GM18907 (cell line): ENCODE data around the gene CAPN2.
A peak's percentile ranks its signal among the peaks of the same experiment; 100 is the strongest.
"Not testable (repeated sequence)": the region's sequence is repeated elsewhere in the genome, so short reads cannot be mapped to it uniquely, and the experiment has no call there.

Experiments used
- ATAC-seq: cut with Tn5 transposase; IDR thresholded peaks from one replicate; pipeline ENCODE4 v1.9.1; 2021; ENCODE audit warnings: mild to moderate bottlenecking, moderate library complexity; ENCODE audit not compliant: unreplicated experiment

CAPN2 gene

DNA sequence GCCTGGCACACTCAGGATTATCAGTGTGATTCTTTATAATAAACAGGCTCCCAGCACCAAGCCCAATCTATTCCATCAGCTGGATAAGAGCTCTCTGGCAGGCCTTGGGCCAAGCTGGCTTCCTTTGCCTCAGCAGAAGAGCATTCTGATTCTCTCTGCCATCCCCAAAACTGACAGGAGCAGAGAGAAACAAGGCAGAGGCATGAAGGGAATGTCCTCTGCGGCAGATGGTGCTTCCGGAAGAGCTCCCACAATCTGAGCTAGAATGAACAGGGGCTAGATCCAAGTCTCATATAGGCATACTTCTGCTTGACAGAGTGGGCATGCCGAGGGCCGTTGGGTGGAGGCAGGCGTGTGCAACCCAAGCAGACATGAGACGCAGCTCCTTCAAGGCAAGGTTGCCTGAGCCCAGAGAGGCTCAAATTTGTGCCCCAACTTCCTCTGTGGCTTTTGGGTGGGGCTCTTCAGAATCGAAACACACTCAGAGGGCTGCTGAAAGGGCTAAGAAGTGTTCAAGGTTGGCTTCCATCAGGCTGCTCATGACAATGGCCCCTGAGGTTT lies 4.0 kb downstream of the CAPN2 start:
- ATAC-seq = peak; percentile 61

DNA sequence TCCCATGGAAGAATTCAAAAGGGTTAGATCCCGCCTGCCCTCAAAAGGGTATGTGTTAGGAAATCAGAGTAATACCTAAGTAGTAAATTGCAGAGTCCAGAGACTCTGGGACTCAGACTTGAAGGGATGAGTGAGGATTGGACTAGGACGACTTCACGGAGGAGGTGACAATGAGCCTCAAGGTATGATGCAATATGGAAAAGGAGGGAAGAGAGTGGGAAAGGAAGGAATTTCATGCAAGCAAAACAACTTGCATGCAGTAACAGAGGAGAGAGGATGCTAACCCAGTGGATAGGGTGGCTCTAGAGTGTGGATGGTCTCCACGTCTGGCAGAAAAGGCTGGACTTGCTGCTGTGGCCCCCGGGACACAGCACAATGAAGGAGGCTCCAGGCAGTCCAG lies 4.8 kb downstream of the CAPN2 start:
- ATAC-seq = no peak

DNA sequence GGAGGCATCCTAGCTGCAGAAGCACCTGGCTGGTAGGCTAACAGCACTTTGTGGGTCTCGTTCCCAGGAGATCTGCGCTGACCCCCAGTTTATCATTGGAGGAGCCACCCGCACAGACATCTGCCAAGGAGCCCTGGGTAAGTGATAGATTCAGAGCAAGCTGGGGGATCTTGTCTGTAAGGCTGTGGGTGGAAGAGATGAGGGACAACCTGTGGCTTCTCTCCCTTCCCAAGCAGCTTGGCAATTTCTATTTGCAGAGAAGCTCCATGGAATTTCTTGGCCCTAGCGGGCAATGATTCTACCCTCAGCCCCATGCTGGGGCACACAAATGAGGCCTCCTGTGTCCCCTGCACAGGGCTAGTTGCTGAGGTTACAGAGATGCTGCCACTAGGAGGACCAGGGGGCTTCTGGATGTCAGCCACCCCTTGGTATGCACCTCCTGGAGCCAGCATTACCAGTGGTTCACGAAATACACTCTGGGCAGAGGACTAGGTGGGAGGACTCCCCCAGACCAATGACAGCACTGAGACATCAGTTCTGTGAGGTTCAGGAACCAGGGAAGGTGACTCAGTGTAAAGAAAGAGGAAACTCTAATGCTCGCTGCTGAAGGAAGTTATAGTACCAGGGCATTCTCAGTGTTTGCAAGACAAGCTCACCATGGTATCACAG lies 5.5 kb downstream of the CAPN2 start:
- no peak for ATAC-seq

DNA sequence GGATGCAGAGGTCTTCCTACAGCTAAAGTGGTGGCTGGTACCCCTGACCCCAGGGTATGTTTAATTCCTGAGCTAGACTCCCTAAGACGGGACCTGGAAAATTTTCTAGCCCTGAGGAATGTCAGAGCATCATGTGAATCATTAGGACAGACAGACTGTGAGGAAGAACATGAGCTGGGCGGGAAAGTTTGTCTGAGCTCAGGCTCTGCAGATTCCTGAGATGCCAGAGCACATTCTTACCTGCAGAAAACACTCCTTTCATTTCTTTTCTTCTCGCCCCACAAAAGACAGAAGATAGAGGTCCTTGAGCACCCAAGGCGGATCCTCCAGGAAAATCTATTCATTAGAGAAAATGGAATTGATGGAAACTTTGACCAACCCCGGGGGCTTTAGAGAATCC lies 6.5 kb downstream of the CAPN2 start:
- no peak for ATAC-seq

DNA sequence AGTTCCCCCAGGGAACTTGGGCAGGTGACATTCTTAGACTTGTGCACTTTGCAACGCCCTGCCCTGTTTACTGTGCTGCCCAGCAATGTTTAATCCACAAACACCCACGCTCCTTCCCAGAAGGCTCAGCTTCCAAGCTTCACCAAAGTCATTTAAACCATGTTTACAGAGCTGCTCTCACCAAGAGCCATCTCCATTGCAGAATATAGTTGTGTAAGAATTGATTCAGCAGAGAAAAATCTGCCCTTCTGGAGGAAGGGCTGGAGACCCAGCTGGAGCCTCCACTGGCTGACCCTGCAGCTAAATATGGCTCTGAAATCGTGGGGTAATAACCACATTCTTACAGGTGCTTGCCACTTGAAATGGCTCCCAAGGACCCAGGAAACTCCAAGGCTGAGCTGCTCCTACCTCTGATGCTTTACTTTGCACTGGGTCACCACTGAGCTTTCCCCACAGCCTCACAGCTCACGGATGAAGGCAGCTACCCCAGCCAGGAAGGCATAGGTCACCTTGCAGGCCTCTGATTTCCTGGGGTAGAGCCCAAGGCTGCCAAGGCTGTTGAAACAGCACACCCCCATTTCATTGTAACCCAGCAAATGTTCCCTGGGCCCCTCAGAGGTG lies 8.7 kb downstream of the CAPN2 start:
- no peak for ATAC-seq

DNA sequence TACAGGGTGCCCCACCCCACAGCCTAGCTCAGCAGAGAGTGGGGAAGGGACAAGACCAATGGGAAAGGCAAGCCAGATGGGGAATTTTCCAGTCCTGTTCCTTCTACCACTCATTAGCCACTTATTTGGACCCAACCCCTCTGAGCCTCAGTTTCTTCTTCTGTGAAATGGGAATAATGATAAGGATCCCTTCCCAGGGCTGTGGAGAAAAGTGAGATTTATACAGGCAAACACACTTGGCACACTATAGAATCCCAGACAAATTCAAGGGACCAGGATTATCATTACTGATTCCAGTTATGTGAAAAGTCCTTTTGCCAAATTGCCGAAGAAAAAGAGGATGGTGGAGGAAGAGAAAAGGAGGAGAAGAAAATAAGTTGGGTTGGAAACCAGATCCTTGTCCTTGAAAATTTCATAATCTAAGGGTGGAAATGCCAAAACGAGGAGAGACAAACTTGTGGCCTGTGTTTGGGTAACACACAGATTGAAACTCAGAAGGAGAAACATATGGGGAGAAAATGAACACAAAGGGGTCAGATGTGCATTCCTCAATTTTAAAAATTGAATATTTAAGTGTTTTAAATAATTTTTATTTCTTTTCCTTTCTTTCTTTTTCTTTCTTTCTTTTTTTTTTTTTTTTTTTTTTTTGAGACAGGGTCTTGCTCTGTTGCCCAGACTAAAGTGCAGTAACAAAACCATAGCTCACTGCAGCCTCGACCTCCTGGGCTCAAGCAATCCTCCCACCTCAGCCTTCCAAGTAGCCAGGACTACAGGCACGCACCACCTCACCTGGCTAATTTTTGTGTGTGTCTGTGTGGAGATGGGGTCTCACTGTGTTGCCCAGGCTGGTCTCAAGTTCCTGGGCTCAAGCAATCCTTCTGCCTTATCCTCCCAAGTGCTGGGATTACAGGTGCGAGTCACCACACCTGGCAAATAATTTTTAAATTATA lies 9.6 kb downstream of the CAPN2 start:
- no peak for ATAC-seq

DNA sequence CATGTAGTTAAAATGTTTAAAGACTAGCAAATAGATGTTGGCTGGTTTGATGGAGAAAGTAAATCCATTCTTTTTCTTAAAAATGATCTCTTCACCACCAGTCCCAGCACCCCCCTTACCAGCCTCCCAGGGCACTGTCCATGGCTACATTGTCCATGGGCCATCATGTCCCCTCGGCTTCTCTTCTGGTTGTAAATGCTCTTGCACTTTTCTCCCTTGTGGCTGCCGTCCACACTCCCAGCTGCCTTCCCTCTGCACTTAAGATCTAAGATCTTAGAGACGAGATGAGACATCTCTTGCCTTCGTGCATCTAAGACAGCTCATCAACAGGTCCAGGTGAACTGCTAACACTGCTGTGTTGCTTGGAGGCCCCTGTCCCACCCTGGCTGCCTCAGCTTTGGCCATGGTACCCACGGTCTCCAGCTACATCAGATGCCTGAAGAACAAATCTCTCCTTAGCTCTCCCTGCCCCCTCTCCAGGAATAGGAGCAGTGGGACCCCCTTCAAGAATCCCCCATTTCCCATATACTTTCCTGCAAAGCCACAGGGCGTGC lies 11.1 kb downstream of the CAPN2 start:
- ATAC-seq = no peak

DNA sequence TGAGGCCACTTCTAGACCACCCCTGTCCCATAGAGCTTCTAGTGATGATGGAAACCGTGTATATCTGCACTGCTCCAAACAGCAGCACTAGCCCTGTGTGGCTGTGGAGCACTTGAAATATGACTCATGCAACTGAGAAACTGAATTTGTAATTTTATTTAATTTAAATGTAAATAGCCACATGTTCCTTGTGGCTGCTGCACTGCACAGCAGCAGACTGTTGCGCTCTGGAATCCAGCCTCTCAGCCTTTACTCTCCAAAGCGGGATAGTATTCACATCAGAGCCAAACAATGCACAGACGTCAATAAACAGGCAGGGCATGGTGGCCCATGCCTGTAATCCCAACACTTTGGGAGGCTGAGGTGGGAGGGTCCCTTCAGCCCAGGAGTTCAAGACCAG lies 12.0 kb downstream of the CAPN2 start:
- no peak for ATAC-seq

DNA sequence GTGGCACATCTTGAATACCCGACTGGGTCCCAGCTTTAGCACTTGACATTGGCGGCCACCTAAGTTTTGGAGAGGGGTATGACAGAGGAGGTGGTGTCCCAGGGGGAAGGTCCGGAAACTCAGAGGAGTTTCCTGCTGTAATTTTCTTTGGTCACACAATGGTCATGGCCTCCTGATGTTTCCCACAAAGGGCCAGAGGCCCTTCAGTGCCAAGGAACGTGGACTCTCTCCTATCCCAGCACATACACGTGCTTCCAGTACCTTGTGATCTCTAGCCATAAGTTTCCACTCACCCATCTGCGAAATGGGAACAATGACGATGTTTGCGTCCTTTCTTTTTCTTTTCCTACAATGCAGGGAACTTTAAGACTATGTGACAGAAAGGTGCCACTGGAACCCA lies 13.2 kb downstream of the CAPN2 start:
- no peak for ATAC-seq

DNA sequence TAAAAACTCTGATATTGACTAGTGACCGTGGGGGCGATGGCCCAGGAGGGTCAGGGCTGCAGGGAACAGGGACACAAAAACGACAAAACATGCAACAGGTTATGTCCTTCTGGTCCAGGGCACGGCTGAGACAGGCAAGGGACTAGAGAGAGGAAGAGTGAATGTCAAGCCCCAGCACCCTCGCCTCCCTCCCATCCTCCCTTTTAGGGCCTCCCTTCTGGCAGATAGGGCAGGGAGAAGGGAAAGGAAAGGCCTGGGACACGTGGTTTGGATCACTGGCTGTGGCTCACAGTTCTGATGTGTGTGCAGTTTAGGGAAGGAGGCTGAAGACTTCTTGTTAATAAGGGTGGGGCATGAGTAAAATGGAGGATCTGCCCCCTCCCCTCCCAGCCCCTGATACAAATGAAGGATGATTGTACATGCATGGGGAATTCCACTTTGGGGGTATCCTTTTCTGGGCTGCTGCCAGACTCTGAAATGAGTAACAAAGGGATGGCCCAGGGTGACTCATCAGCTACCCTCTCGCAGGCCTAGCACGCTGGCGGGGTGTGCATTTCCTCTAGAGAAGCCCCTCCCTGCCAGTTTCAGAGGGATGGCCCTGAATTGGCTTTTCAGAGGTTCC lies 14.2 kb downstream of the CAPN2 start:
- ATAC-seq = peak; percentile 97

DNA sequence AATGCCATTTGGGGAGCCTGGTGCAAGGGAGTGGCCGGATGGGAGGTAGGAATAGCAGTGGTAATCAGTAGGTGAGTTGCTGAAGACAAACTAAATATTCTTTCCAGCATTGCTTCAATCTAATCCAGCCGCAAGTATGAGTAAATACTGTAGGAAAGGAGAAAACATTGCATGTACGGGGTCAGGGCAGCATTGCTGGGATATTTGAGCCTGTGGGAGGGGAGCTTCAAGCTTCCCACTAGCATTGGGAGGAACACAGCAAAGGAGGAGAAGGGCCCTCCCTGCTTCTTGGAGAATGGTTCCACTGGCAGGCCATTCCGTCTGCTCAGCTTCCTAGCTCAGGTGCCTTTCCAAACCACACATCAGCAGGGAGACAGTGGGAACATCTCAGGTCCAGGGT lies 15.2 kb downstream of the CAPN2 start:
- ATAC-seq = no peak

DNA sequence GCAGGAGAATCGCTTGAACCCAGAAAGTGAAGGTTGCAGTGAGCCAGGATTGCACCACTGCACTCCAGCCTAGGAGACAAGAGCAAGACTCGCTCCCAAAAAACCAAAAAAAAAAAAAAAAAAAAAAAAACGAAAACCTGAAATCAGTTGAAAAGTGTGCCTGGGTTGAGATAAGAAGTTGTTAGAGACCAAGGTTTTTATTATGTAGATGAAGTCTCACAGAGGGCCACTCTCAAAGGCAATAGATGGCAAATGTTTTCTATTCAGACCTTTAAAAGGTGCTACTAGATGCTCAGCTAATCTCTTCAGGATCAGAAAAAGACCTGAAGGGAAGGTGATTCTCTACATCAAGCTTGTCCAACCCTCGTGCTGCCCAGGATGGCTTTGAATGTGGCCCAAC lies 17.6 kb downstream of the CAPN2 start:
- ATAC-seq = no peak

DNA sequence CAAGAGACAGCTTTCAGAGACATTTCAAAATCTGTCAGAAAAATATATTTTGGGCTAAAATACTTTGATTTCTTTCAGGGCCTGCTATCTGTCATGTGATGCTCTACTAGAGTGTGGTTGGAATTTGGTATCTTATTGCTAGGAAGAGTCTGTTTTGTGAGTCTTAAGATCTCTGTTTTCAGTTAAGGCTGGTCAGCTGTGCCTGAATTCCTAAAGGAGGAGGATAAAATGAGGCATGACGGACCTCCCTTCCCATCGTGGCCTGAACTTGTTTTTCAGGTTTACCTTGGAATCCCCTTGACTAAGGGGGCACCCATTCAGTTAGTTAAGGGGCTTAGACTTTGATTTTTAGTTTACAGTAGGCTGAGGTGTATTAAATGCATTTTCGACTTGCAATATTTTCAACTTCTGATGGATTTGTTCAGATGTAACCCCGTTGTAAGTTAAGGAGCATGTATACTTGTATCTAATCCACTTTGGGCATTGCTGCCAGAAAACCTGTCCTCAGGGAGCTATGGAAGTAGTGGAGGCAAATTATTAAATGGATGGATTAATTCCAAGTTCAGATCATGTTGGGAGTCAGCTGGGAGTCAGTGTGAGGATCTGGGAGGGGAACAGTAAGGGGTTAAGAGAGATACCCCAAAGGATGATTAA lies 18.3 kb downstream of the CAPN2 start:
- ATAC-seq = no peak

DNA sequence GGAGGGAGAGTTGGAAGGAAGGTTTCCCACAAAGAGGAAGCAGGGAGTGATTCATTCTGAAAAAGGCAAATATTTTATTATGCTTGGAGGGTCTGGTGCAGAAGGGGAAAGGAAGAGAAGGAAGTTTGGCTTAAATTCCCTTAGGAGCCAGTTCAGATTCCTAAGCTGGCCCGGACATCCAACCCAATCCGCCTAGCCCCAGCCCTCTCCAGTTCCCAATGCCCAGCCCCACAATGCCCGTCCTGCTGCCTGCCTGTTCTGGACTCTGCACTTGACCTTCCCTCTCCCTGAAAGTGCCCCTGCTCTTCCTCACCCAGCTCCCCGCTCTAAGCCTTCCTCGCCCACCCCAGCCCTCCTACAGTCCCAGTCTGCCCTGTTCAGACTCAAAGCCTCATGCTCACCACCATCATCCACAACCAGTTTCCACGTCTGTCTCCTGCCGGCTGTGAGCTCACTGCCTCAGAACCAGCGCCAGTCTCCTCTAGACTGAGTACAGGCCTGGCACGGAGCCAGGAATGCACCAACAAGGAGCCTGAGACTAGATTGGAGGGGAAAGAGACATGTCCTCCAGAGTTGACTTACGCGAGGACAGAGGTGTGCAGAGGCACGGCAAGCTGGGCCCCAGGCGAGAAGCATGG lies 18.9 kb downstream of the CAPN2 start:
- ATAC-seq = no peak

DNA sequence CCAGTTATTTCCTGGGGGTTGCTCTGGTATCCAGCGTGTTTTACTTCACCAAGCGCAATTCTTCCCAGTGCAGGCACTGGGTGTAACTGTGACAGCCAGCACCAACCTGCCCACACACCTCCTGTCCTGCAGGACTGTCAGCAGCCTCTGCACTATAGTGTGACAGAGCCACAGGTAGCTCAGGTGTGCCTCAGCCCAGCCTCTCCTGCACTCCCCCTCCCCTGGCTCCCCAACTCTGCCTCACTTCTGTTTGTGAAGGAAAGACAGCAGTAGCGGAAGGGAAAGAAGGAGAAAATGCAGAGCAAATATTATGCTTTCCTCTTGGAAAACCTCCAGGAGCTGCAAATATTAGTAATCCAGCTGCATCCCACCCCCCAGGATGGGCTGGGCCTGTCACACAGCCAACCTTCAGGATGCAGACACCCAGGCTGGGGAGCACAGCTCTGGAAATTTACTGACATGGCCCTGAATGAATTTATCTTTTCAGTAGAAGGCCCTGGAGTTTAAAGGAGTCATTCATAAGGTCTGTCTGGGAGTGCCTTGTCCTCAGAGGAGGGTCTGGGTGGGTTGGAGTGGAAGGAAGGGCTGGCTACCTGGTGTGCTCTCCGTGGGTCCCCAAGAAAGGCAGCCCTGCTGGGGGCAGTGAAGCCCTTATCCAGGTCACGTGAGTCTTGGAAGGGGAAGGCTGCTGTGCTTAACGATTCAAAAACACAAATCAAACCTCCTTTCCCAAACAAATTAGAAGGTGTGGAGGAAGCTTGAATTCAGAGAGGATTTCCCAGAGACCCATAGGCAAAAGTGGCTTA lies 20.9 kb downstream of the CAPN2 start:
- ATAC-seq = no peak

DNA sequence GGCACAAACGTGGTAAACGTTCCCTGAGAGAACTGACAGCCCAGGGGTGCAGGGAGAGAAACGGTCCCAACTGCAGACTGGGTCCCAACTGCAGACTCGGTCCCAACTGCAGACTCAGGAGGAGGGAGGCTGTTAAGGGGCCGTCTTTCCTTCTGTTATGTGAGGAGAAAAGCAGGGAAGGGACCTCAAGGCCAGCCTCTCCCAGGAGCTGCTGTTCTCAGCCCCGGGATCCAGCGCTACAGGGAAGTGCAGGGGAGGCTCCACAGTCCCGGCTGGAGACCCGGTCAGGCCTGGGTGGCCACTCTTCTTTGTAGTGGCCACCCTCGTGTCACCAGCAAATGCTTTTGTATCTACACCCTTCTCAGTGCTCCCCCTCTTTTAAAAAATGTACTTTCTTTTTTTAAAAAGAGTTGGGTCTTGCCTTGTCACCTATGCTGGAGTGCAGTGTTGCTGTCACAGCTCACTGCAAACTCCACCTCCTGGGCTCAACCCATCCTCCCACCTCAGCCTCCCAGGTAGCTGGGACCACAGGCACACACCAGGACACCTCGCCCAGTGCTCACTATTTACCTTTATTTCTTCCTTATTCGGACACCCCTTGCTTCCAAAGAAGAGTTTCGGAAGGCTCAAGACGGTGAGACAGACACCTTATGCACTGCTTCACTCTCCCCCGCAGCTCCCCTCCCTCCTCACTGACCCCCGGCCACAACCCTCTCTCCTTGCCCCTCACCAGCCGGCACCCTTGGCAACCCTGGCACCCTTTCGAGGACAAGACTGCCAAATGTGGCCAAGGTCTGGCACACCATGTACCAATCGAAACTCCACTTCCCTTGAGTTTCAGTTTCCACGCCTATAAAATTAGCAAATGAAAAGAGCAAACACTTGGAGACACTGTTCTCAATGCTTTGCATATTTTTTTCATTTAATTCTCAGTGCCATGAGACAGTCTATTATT lies 21.8 kb downstream of the CAPN2 start:
- ATAC-seq = no peak

DNA sequence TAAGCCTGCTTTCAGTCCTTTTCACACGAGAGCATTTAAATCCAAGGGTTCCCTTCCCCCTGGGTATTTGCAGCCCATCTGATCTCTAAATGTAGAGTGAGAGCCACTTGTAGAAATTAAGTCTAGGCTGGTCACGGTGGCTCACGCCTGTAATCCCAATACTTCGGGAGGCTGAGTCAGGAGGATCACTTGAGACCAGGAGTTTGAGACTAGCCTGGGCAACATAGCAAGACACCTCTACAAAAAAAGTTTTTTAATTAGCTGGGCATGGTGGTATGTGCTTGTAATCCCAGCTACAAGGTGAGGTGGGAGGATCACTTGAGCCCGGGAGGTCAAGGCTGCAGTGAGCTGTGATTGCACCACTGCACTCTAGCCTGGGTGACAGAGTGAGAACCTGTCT lies 24.3 kb downstream of the CAPN2 start:
- not testable (repeated sequence) for ATAC-seq

DNA sequence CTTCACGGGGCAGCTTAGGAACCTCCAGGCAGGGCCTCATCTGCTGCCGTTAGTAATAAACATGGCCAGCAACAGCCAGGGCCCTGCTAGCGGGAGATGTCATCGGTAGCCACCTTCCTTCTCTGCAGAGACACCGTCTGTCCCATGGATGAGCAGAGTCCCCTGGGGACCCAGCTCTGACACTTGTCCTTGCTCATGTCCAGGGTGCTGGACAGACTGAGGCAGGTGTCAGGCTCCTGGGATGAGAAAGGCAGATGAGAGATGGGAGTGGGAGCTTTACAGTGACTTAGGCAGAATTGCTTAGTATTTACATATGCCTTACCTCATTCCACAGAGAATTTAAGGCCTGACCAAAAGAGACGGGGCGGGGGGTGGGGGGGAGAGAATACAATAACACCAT lies 25.0 kb downstream of the CAPN2 start:
- ATAC-seq = no peak
